Smooth muscle cell (in vitro differentiated cells): ENCODE results near the gene P2RY2. TPM values are rescaled to one million over a fixed set of nuclear protein-coding genes. Genes with fewer than 3 reads are reported as not detected.

Source experiments
- DNase-seq: peaks from one replicate; lab custom pipeline; 2025; ENCODE audit not compliant: unreplicated experiment; lab: John Stamatoyannopoulos, UW
- H2AFZ ChIP-seq: fragments of 200-600 bp; sonication (generic); 2 replicates; pipeline ENCODE4 v1.6.0; 2016; ENCODE audit warnings: antibody characterized with exemption, low read depth, mild to moderate bottlenecking
- H3F3A ChIP-seq: fragments of 200-600 bp; sonication (generic); 2 replicates; pipeline ENCODE4 v1.6.0; 2017; ENCODE audit warnings: antibody characterized with exemption, low read depth
- H3K27ac ChIP-seq: fragments of 200-600 bp; sonication (generic); 2 replicates; pipeline ENCODE4 v1.5.1; 2016; ENCODE audit warnings: low read depth, mild to moderate bottlenecking
- H3K27me3 ChIP-seq: fragments of 200-600 bp; sonication (generic); 2 replicates; pipeline ENCODE4 v1.6.1; 2016; ENCODE audit warnings: low read depth, mild to moderate bottlenecking
- H3K36me3 ChIP-seq: fragments of 200-600 bp; sonication (generic); 2 replicates; pipeline ENCODE4 v1.5.1; 2016; ENCODE audit warnings: low read depth
- H3K4me1 ChIP-seq: fragments of 200-600 bp; sonication (generic); 2 replicates; pipeline ENCODE4 v1.5.1; 2016; ENCODE audit warnings: low read depth
- H3K4me2 ChIP-seq: fragments of 200-600 bp; sonication (generic); 2 replicates; pipeline ENCODE4 v1.6.0; 2016; ENCODE audit warnings: mild to moderate bottlenecking
- H3K4me3 ChIP-seq: fragments of 200-600 bp; sonication (generic); 2 replicates; pipeline ENCODE4 v1.5.1; 2016; ENCODE audit warnings: mild to moderate bottlenecking
- H3K79me2 ChIP-seq: fragments of 200-600 bp; sonication (generic); 2 replicates; pipeline ENCODE4 v1.6.0; 2016; ENCODE audit warnings: low read depth, mild to moderate bottlenecking
- H3K9ac ChIP-seq: fragments of 200-600 bp; sonication (generic); 2 replicates; pipeline ENCODE4 v1.6.0; 2016; ENCODE audit warnings: low read depth
- H3K9me3 ChIP-seq: fragments of 200-600 bp; sonication (generic); replicated peaks from 2 replicates; pipeline ENCODE4 v1.5.1; 2016; ENCODE audit warnings: low read depth
- H4K20me1 ChIP-seq: fragments of 200-600 bp; sonication (generic); 2 replicates; pipeline ENCODE4 v1.6.0; 2016; ENCODE audit warnings: low read depth
- WGBS: methylation state at CpG from one replicate; pipeline ENCODE4 v1.1.7; 2016; ENCODE audit warnings: low lambda C conversion rate; 5-methylcytosine and 5-hydroxymethylcytosine counted together
- polyA plus RNA-seq: library from polyadenylated mRNA; unstranded; fragments of >200 nt; fragmentation: Nextera tagmentation; extraction: Ambion mirVana; gene quantifications from 2 replicates; pipeline ENCODE4 v1.2.1, GENCODE V29; 2016
- total RNA-seq: library from RNA; depleted of rRNA; stranded (reverse); fragments of >200 nt; gene quantifications from 2 replicates; pipeline ENCODE4 v1.2.3, GENCODE V29; 2014
- TF ChIP-seq, protein P1 (sequence below): fragments of 200-600 bp; sonication (generic); IDR thresholded peaks from 2 replicates; pipeline ENCODE4 v1.5.1; 2017; ENCODE audit warnings: borderline replicate concordance, mild to moderate bottlenecking, antibody characterized with exemption; ENCODE audit not compliant: insufficient read depth, poor library complexity, severe bottlenecking

Gene P2RY2
- total and polyA plus RNA-seq, 2 experiments from 2014 or later: 5.8 TPM; not detected in 1

- Histone ChIP-seq H3K4me2 (no peak overlapping the region), H3K4me3 (no peak overlapping the region), H3K4me1 (peaks cover 7% of the 10 kb centered on the region), H3K9ac (no peak overlapping the region), H3K27me3 (no peaks in the 10 kb centered on the region), H3F3A (no peaks in the 10 kb centered on the region), H2AFZ (no peak overlapping the region), H4K20me1 (no peaks in the 10 kb centered on the region), H3K27ac (no peak overlapping the region), H3K9me3 (no peaks in the 10 kb centered on the region), H3K79me2 (no peaks in the 10 kb centered on the region), H3K36me3 (no peaks in the 10 kb centered on the region)
- 81% methylated on average over 4 of the region's 4 CpGs for WGBS
- no peak for DNase-seq
- TF ChIP-seq, protein P1, sequence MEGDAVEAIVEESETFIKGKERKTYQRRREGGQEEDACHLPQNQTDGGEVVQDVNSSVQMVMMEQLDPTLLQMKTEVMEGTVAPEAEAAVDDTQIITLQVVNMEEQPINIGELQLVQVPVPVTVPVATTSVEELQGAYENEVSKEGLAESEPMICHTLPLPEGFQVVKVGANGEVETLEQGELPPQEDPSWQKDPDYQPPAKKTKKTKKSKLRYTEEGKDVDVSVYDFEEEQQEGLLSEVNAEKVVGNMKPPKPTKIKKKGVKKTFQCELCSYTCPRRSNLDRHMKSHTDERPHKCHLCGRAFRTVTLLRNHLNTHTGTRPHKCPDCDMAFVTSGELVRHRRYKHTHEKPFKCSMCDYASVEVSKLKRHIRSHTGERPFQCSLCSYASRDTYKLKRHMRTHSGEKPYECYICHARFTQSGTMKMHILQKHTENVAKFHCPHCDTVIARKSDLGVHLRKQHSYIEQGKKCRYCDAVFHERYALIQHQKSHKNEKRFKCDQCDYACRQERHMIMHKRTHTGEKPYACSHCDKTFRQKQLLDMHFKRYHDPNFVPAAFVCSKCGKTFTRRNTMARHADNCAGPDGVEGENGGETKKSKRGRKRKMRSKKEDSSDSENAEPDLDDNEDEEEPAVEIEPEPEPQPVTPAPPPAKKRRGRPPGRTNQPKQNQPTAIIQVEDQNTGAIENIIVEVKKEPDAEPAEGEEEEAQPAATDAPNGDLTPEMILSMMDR: no peak
Measured at GRCh38 chr11:73252577-73253191, 34.6 kb downstream of the P2RY2 start.

DNA sequence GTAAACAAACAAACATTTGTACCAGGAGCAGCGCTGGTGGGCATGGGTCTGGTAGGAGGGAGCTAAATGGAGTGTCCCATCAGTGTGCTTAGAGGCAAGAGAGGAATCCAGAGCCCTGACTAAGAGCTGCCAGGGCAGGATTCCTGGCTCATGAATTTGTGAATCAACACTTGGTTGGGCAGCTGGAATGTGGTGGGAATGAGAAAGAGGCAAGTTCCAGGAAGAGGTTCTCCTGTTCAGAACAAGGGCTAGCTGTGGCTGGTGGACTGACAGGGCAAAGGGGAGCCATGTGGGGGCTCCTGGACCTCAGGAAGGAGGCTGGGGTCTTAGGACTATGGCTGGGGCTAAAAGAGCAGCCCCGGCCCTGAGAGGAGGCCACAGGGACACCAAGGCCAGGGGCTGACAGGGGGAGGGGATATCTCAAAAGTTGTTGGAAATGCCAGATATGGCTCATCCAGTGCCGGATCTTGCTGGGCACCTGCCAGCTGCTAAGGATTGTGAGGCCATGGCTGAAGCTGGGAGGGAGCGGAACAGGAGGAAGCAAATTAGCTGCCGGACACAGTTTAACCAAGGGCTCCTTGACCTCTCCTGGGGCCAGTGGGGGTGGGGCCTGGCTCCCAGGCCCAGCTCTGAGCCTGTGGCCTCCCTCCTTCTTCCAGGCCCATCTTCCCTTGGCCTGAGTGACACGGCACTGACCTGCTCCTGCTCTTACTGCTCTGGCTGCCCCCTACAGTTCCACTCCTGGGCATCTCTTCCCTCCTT is 39.4 kb downstream of the P2RY2 start:
- H3K36me3 ChIP-seq: no peaks in the 10 kb centered on the region
- H3K4me3 ChIP-seq: no peak overlapping the region
- H3K27ac ChIP-seq: peak overlapping the region; percentile 83
- H2AFZ ChIP-seq: no peak overlapping the region
- TF ChIP-seq, protein P1: no peak
- no peaks in the 10 kb centered on the region for H3K79me2 ChIP-seq
- no peaks in the 10 kb centered on the region for H3K27me3 ChIP-seq
- H3K9me3 ChIP-seq: no peaks in the 10 kb centered on the region
- peaks cover 16% of the 10 kb centered on the region for H3K4me1 ChIP-seq
- 60% methylated on average over 6 of the region's 6 CpGs for WGBS
- no peaks in the 10 kb centered on the region for H3F3A ChIP-seq
- no peak overlapping the region for H3K9ac ChIP-seq
- peak overlapping the region; percentile 40 for H3K4me2 ChIP-seq
- no peaks in the 10 kb centered on the region for H4K20me1 ChIP-seq
- no peak for DNase-seq

- WGBS: 76% methylated on average over 7 of the region's 7 CpGs
- Histone ChIP-seq H2AFZ (no peak overlapping the region), H3K27ac (peak overlapping the region; percentile 83), H3K36me3 (no peaks in the 10 kb centered on the region), H3K4me3 (no peak overlapping the region), H3K27me3 (no peaks in the 10 kb centered on the region), H3K4me1 (peaks cover 16% of the 10 kb centered on the region), H3K79me2 (no peaks in the 10 kb centered on the region), H4K20me1 (no peaks in the 10 kb centered on the region), H3K9me3 (no peaks in the 10 kb centered on the region), H3K4me2 (peak overlapping the region; percentile 40), H3K9ac (no peak overlapping the region), H3F3A (peaks cover 3% of the 10 kb centered on the region)
- DNase-seq: no peak
- TF ChIP-seq, protein P1: no peak
Measured at GRCh38 chr11:73258104-73259035, 40.3 kb downstream of the P2RY2 start.
